HepG2 (cell line): Measurements from ENCODE around the gene MARS2. TPM values are rescaled to one million over a fixed set of nuclear protein-coding genes. Genes with fewer than 3 reads are reported as not detected.

Source experiments
- ATAC-seq: fragments of 200-7000 bp; cut with Tn5 transposase; 3 replicates; pipeline ENCODE4 v1.9.1; 2020; ENCODE audit warnings: mild to moderate bottlenecking, moderate library complexity
- BruUV-seq: library from RNA; stranded (reverse); fragments of 400-500 nt; replicated peaks from 2 replicates; lab custom pipeline; 2021; lab: Mats Ljungman, UMichigan
- CTCF ChIA-PET: fragments of 300-600 bp; formaldehyde crosslinking; extraction: SDS; loops from one replicate; lab custom pipeline; 2021; ENCODE audit warnings: low total read pairs, inconsistent platforms, low intra/inter-chr PET ratio; lab: Yijun Ruan, JAX
- POLR2A ChIA-PET: fragments of 350-600 bp; sonication (Branson Sonifier 250); formaldehyde crosslinking; loops from one replicate; lab custom pipeline; 2020; ENCODE audit warnings: antibody characterized with exemption, inconsistent platforms; lab: Yijun Ruan, JAX
- DNase-seq: peaks from one replicate; pipeline ENCODE4 v3.0.0-alpha.2; 2015; ENCODE audit warnings: low spot score
- FAIRE-seq: peaks from 3 replicates; lab custom pipeline; 2011; peaks lifted over from hg19 to GRCh38; lab: Jason Lieb, UNC
- H2AFZ ChIP-seq: one replicate; pipeline ENCODE4 v1.6.1; 2011; ENCODE audit warnings: low read length, inconsistent platforms
- H3K27ac ChIP-seq: fragments of 300-600 bp; 3 replicates; pipeline ENCODE4 v1.8.0; 2011; ENCODE audit warnings: mixed run types, mild to moderate bottlenecking, mixed read lengths, low read length, inconsistent platforms; ENCODE audit not compliant: insufficient read depth; ENCODE audit errors: extremely low read length
- H3K27me3 ChIP-seq, 2 experiments: fragments of 200-600 bp in 1 of 2; 2 replicates in 1 of 2; 3 replicates in 1 of 2; pipeline versions ENCODE4 v1.6.0 to v1.8.0; 2011; ENCODE audit warnings: low read length in 2 of 2, mild to moderate bottlenecking in 2 of 2, moderate library complexity in 2 of 2, inconsistent platforms in 1 of 2; ENCODE audit not compliant: insufficient read depth in 2 of 2, control insufficient read depth in 1 of 2
- H3K36me3 ChIP-seq, 2 experiments: fragments of 200-600 bp in 1 of 2; replicated peaks in 1 of 2; 2 replicates in 1 of 2; 3 replicates in 1 of 2; pipeline versions ENCODE4 v1.5.1 to v1.8.0; 2011; ENCODE audit warnings: low read length in 2 of 2, inconsistent platforms in 1 of 2; ENCODE audit not compliant: insufficient read depth in 2 of 2, control insufficient read depth in 1 of 2
- H3K4me1 ChIP-seq: 2 replicates; pipeline ENCODE4 v1.5.1; 2012; ENCODE audit warnings: low read length, inconsistent platforms; ENCODE audit not compliant: insufficient read depth
- H3K4me2 ChIP-seq: 2 replicates; pipeline ENCODE4 v1.6.0; 2011; ENCODE audit warnings: low read depth, low read length, inconsistent platforms
- H3K4me3 ChIP-seq, 3 experiments: fragments of 200-600 bp in 1 of 3; sonication (generic), shearing (Covaris generic) in 1 of 3; replicated peaks in 1 of 3; 2 replicates each; pipeline ENCODE4 v1.5.1; 2011 to 2016; ENCODE audit warnings: low read length in 3 of 3, inconsistent platforms in 2 of 3, low read depth in 2 of 3, mild to moderate bottlenecking in 2 of 3, control low read depth in 1 of 3, mixed read lengths in 1 of 3; ENCODE audit not compliant: insufficient read depth in 1 of 3
- H3K79me2 ChIP-seq: one replicate; pipeline ENCODE4 v1.6.1; 2011; ENCODE audit warnings: low read length, inconsistent platforms; ENCODE audit not compliant: insufficient read depth
- H3K9ac ChIP-seq: 2 replicates; pipeline ENCODE4 v1.6.0; 2011; ENCODE audit warnings: mild to moderate bottlenecking, low read depth, low read length, inconsistent platforms; ENCODE audit not compliant: insufficient read depth
- H3K9me3 ChIP-seq: 2 replicates; pipeline ENCODE4 v1.5.1; 2012; ENCODE audit warnings: mild to moderate bottlenecking, low read length
- H4K20me1 ChIP-seq: 2 replicates; pipeline ENCODE4 v1.6.0; 2011; ENCODE audit warnings: inconsistent platforms, mild to moderate bottlenecking, low read length, moderate library complexity; ENCODE audit not compliant: insufficient read depth
- CBFB ChIP-seq: sonication (generic); formaldehyde crosslinking; IDR thresholded peaks from 2 replicates; pipeline ENCODE4 v1.4.0; 2020; ENCODE audit warnings: missing genetic modification reagents
- FOXM1 ChIP-seq: sonication (generic); formaldehyde crosslinking; IDR thresholded peaks from 2 replicates; pipeline ENCODE4 v1.5.0; 2020; ENCODE audit warnings: missing genetic modification reagents
- MIER3 ChIP-seq: IDR thresholded peaks from 2 replicates; pipeline ENCODE4 v1.6.1; 2016; ENCODE audit warnings: missing compliant biosample characterization, borderline replicate concordance
- TMF1 ChIP-seq: sonication (generic); formaldehyde crosslinking; IDR thresholded peaks from 2 replicates; pipeline ENCODE4 v1.8.1; 2022; ENCODE audit warnings: low read depth, missing genetic modification reagents
- ZBTB20 ChIP-seq: sonication (generic); formaldehyde crosslinking; IDR thresholded peaks from 2 replicates; pipeline ENCODE4 v1.8.1; 2023; ENCODE audit warnings: missing genetic modification reagents, low read depth, mild to moderate bottlenecking, borderline replicate concordance
- ZKSCAN5 ChIP-seq: sonication (generic); formaldehyde crosslinking; IDR thresholded peaks from 2 replicates; pipeline ENCODE4 v1.5.1; 2020; ENCODE audit warnings: mild to moderate bottlenecking, missing genetic modification reagents
- ZNF207 ChIP-seq: fragments of 450-650 bp; IDR thresholded peaks from 2 replicates; pipeline ENCODE4 v1.6.1; 2016; ENCODE audit warnings: antibody characterized with exemption, borderline replicate concordance
- ZNF543 ChIP-seq: sonication (generic); formaldehyde crosslinking; IDR thresholded peaks from 2 replicates; pipeline ENCODE4 v1.4.0; 2020; ENCODE audit warnings: mild to moderate bottlenecking, missing genetic modification reagents
- ZNF850 ChIP-seq: sonication (generic); formaldehyde crosslinking; conservative IDR thresholded peaks from 2 replicates; pipeline ENCODE4 v1.9.0; 2021; ENCODE audit warnings: mild to moderate bottlenecking, missing genetic modification reagents
- ZSCAN9 ChIP-seq: IDR thresholded peaks from 2 replicates; pipeline ENCODE4 v1.6.1; 2016; ENCODE audit warnings: borderline replicate concordance
- WGBS: methylation state at CpG from one replicate; pipeline ENCODE4 v1.1.6; 2017; ENCODE audit warnings: low lambda C conversion rate; 5-methylcytosine and 5-hydroxymethylcytosine counted together
- in situ Hi-C: cut with HindIII; loops from 2 replicates; pipeline ENCODE4 v1.10.0; 2017; ENCODE audit warnings: low pct_unique_long_range_greater_than_20kb; ENCODE audit not compliant: extremely low pct_ligation_motif_present
- intact Hi-C: fragments of 100-400 bp; cut with micrococcal nuclease; formaldehyde crosslinking; loops from one replicate; pipeline ENCODE4 v1.10.0; 2022; ENCODE audit not compliant: unreplicated experiment
- polyA plus RNA-seq, 8 experiments: library from polyadenylated mRNA; depleted of rRNA in 3 of 8; stranded (reverse) in 7 of 8; unstranded in 1 of 8; fragments of >200 nt; fragmentation: Illumina TruSeq in 4 of 8; extraction: Trizol in 4 of 8; gene quantifications; 2 replicates each; pipeline versions ENCODE4 v1.2.1 to v1.2.3, GENCODE V29; 2011 to 2016; ENCODE audit warnings: low read depth in 4 of 8, missing spikeins in 1 of 8, mixed read lengths in 1 of 8; ENCODE audit not compliant: insufficient read depth in 1 of 8
- total RNA-seq, 5 experiments: library from RNA; depleted of rRNA; stranded (reverse); fragments of >200 nt; fragmentation: Illumina TruSeq; extraction: Trizol; gene quantifications; 2 replicates each; pipeline ENCODE4 v1.2.3, GENCODE V29; 2016; ENCODE audit warnings: low read depth in 1 of 5
- TF ChIP-seq, protein P1 (sequence below): sonication (generic); formaldehyde crosslinking; IDR thresholded peaks from 2 replicates; pipeline ENCODE4 v1.5.0; 2020; ENCODE audit warnings: mild to moderate bottlenecking, missing genetic modification reagents

MARS2 gene
- total and polyA plus RNA-seq, 2 of the 13 experiments (the other 11 are each of a cell fraction or from before 2014, with no cell fraction given), result 6.9 to 16.2 TPM

DNA sequence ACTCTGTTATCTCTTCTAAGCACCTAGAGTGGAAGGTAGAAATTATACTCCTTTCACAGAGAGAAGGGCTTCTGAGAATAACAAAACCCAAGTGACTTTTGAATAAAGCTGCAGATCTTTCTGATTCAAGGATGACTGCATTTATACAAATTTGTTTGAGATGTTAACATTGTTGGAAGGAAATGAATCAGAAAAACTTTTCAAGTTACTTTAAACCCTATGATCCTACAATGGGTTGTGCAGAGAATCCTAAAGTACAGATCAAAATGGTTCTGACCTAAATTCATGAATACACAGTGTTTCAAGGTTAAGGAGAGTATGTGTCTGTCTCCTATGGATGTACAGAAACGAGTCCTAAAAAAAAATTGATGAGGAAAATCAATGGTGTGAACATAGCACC lies 31.6 kb upstream of the MARS2 start:
- POLR2A ChIA-PET, result interaction anchor here (0.9 to 1.4 kb wide), 2 partner anchors 31 to 35 kb away, joined by 3 read pairs; partner anchors contain the start of gene MARS2
- 5% methylated on average over 1 of the region's 1 CpG for WGBS

More for the DNA sequence above, 31.6 kb upstream of the MARS2 start:
- Histone ChIP-seq H3K9me3 (no peaks in the 10 kb centered on the region), H3K4me3 (no peak overlapping the region), H3K36me3 (no peaks in the 10 kb centered on the region), H2AFZ (no peak overlapping the region), H3K4me2 (peak overlapping the region; percentile 46; the same call in 1 of the 2 replicates), H3K27ac (no peak overlapping the region), H4K20me1 (no peaks in the 10 kb centered on the region), H3K9ac (no peak overlapping the region), H3K79me2 (no peaks in the 10 kb centered on the region), H3K27me3 (peaks cover 0 to 3% of the 10 kb centered on the region in 2 experiments; a peak in 1 of 5 replicates), H3K4me1 (peaks cover 31% of the 10 kb centered on the region)
- TF ChIP-seq, protein P1, sequence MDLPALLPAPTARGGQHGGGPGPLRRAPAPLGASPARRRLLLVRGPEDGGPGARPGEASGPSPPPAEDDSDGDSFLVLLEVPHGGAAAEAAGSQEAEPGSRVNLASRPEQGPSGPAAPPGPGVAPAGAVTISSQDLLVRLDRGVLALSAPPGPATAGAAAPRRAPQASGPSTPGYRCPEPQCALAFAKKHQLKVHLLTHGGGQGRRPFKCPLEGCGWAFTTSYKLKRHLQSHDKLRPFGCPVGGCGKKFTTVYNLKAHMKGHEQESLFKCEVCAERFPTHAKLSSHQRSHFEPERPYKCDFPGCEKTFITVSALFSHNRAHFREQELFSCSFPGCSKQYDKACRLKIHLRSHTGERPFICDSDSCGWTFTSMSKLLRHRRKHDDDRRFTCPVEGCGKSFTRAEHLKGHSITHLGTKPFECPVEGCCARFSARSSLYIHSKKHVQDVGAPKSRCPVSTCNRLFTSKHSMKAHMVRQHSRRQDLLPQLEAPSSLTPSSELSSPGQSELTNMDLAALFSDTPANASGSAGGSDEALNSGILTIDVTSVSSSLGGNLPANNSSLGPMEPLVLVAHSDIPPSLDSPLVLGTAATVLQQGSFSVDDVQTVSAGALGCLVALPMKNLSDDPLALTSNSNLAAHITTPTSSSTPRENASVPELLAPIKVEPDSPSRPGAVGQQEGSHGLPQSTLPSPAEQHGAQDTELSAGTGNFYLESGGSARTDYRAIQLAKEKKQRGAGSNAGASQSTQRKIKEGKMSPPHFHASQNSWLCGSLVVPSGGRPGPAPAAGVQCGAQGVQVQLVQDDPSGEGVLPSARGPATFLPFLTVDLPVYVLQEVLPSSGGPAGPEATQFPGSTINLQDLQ (CRISPR knock-in tag), result no peak
- TF ChIP-seq CBFB (CRISPR knock-in tag) (no peak), FOXM1 (CRISPR knock-in tag) (no peak), ZNF543 (CRISPR knock-in tag) (no peak), MIER3 (no peak), ZKSCAN5 (no peak), ZSCAN9 (no peak), TMF1 (no peak), ZNF207 (no peak), ZBTB20 (CRISPR knock-in tag) (no peak), ZNF850 (CRISPR knock-in tag) (no peak)
- in situ Hi-C loops, result no loop called here
- ATAC-seq, result no peak
- no peak for DNase-seq
- intact Hi-C loops, result no loop called here
- BruUV-seq, result no TSS peak
- no peak for FAIRE-seq
- CTCF ChIA-PET, result no interaction called here
